NT2/D1 (cell line): ENCODE measurements around the gene KIZ.

Experiments used
- SUZ12 ChIP-seq: IDR thresholded peaks from 2 replicates; pipeline ENCODE4 v1.6.1; 2011; ENCODE audit not compliant: insufficient read length, insufficient read depth; ENCODE audit errors: extremely low read depth
- YY1 ChIP-seq: IDR thresholded peaks from 2 replicates; pipeline ENCODE4 v1.6.1; 2011; ENCODE audit not compliant: insufficient read length, insufficient read depth
- ZNF274 ChIP-seq: IDR thresholded peaks from 2 replicates; pipeline ENCODE4 v1.6.1; 2011; ENCODE audit warnings: mild to moderate bottlenecking, low read depth, low read length

DNA sequence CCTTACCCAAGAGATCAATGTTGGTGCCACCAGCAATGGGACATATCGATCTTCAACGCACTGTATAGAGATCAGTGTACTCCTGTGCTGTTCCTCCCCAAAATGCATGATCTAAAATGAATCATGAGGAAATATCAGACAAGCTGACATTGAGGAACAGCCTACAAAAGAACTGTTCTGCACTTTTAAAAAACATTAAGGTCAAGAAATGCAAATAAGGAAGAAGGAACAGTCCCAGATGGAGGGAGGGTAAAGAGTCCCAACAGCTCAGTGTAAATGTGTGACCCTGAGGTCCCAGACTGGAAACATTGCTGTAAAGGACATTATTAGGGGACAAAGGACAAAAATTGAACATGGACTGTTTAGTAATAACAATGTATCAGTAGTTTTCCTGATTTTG is 152.9 kb downstream of the KIZ start:
- no peak for TF ChIP-seq ZNF274
- no peak for TF ChIP-seq SUZ12
- no peak for TF ChIP-seq YY1
